ENCODE results near the gene CDCA8.
"Not testable (repeated sequence)": the region's sequence is repeated elsewhere in the genome, so short reads cannot be mapped to it uniquely, and the experiment has no call there.

CDCA8 gene

GRCh38 chr1:37737975-37738374 lies 45.7 kb downstream of the CDCA8 start:
- DNase-seq (ENCODE audit: low spot score), result not testable (repeated sequence)

GRCh38 chr1:37738619-37739018 lies 46.3 kb downstream of the CDCA8 start:
- DNase-seq (ENCODE audit: low spot score), result not testable (repeated sequence)

GRCh38 chr1:37739222-37739621 lies 46.9 kb downstream of the CDCA8 start:
- no peak for DNase-seq (ENCODE audit: low spot score)

GRCh38 chr1:37741130-37741529 lies 48.8 kb downstream of the CDCA8 start:
- peak; percentile 3 for DNase-seq (ENCODE audit: low spot score)

GRCh38 chr1:37741662-37742061 lies 49.3 kb downstream of the CDCA8 start:
- DNase-seq (ENCODE audit: low spot score), result peak; percentile 4

GRCh38 chr1:37746806-37747205 lies 54.5 kb downstream of the CDCA8 start:
- no peak for DNase-seq (ENCODE audit: low spot score)

- no peak for DNase-seq (ENCODE audit: low spot score)
These were observed 56.2 kb downstream of the CDCA8 start for GRCh38 chr1:37748565-37748964.

- no peak for DNase-seq (ENCODE audit: low spot score)
These were observed 59.9 kb downstream of the CDCA8 start for GRCh38 chr1:37752213-37752582.

- peak; percentile 84 for DNase-seq (ENCODE audit: low spot score)
These were observed 60.5 kb downstream of the CDCA8 start for GRCh38 chr1:37752583-37753471.

GRCh38 chr1:37753473-37754321 lies 61.4 kb downstream of the CDCA8 start:
- no peak for DNase-seq (ENCODE audit: low spot score)

- no peak for DNase-seq (ENCODE audit: low spot score)
These were observed 63.0 kb downstream of the CDCA8 start for GRCh38 chr1:37755290-37755689.

- DNase-seq (ENCODE audit: low spot score), result no peak
These were observed 63.7 kb downstream of the CDCA8 start for GRCh38 chr1:37755951-37756560.
